ENCODE data around the gene MACROD1.

Gene MACROD1

DNA sequence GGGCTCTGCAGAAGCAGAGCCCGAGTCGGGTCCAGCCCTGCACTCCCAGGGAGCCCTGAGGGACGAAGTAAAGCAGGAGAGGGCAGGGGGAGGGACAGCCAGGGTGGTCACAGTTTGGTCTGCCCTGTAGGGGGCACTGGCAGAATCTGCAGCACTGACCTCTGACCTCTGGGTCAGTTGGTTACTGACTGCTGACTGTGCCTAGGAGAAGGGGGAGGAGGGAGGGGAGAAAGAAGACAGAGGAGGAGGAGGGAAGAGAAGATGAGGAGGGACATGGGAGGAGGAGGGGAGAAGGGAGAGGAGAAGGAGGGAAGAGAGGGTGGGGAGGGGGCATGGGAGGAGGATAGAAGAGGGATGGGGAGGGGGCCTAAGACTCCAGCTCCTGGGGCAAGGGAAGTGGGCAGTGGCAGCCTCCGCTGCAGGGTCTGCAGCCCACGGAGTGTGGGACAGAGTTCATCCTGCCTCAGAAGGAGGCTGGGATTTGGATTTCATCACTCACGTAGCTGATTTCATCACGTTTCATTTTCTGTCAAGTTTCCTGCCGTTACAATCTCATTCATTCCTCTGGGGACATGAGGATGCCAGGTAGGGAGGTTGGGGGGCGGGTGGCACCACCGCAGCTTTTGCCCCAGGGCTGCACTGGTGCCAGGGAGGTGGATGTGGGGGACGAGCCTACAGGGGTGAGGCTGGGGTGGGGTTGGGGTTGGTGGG, 75.0 kb downstream of the MACROD1 start:
- no peak for DNase-seq

DNA sequence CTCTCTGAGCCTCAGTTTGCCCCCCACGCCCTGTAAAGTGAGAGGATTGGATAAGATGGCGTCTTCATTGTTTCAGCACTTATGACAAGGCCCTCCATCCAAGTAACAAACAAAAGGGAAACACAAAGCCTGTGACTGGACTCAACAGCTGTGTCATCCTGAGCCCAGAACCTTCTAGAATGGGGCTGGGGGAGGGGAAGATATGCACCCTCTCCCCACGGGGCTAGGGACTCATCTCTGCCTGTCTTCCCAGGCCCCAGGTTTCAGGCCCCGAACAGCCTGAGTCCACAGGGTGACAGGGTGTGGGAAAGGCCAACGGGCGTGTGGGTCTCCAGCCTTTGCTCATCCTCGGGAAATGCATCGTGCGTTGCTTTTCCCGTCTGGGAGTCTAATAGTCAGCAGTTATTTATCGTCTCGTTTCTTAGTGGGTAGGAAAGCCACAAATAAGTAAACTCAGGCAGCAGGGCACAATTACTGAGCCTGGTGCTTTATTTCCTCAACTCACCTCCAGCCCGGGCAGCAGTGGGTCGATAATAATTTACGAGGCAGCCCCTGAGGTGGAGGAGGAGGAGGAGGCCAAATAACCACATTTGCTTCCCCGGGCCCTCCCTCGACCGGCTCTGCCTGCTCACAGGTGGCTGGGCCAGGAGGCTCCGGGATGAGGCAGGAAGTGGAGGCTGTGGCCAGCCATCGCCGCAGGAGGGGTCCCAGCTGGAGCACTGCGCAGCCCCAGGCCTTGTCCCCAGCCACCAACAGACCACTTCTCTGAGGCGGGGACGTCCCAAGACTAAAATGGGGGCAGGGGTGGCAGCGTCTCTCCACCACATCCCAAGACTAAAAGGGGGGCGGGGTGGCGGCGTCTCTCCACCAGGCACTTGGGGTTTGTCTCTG, 75.8 kb downstream of the MACROD1 start:
- peak in 3 of 14 donors; percentile 18 to 56 (median 20) for DNase-seq

DNA sequence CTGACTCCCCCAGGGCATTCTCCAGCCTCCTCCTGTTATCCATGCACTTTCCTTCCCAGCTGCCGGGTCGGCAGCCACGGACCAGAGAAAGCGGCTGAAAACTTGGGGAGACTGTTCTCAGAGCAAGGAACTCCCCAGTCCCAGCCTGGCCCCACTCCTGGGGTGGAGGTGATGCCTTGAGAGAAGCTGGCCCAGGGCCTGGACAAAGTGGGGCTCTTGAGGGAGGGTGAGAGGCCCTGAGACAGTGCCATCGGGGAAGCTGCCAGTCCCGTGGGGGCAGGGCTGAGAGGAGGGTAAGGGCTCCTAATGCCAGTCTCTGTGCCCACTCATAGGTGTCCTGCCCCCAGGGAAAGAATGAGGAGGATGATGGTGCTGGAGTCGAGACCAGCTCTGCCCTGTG, 76.4 kb downstream of the MACROD1 start:
- DNase-seq = peak in 3 of 14 donors; percentile 26 to 56 (median 46)

DNA sequence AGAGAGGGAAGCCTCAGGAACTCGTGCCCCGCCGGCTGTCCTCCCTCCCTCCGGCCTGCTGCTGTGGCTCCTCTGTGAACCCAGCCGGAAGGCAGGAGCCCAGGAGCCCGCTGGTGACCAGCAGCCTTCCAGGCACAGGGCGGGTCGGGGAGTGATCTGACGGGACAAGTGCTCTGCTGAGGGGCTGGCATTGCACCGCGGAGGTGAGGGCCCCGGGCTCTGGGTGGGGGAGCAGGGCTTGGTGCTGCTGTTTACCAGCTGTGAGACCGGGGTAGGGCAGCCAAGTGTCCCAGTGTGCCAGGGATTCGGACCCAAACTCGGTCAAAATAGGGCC, 76.9 kb downstream of the MACROD1 start:
- peak in 2 of 14 donors; percentile 27 to 28 for DNase-seq

DNA sequence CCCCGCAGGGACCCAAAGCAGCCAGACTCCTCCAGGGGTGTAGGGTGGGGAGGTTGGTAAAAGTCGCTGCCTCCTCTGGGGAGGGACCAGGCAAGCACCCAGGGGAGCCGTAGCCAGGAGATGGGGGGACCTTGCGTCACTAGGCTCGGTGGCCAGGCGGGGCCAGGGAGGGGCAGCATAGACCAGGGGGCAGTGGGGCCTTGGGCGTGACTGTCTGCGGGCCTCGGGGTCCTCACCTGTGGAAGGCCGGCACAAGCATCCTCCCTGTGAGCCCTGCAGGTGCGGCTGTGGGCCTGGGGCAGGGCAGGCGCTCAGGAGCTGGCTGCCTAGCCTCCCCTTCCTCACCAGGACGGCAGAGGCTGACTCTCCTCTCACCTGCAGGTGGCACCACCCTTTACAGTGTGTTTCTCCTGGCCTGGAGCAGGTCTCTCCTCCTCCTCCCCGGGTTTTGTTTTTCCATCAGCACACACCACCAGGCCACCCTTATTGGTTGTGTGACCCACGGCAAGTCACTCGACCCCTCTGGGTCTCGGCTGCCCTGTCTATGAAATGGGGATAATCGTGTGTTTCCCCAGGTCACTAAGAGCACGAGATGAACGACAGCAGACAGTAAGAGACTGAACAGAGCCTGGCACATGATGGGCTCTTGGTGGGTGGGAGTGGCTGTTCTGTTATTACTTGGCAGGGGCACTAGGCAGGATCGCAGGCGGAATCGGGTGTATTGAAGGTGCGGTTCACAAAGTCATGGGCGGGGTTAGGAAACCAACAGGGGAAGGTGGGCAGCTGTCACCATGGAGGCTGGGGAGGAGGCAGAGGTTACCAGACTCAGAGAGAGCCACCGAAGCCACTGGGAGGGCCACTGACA, 77.5 kb downstream of the MACROD1 start:
- peak in 2 of 14 donors; percentile 30 to 44 for DNase-seq

- peak in 6 of 14 donors; percentile 16 to 54 (median 33) for DNase-seq
Observed at GRCh38 chr11:64086258-64087123, 79.4 kb downstream of the MACROD1 start.

GRCh38 chr11:64085906-64086257, 80.0 kb downstream of the MACROD1 start:
- DNase-seq = no peak

- no peak for DNase-seq
Observed at GRCh38 chr11:64084951-64085710, 80.8 kb downstream of the MACROD1 start.

GRCh38 chr11:64084146-64084950, 81.6 kb downstream of the MACROD1 start:
- no peak for DNase-seq

DNA sequence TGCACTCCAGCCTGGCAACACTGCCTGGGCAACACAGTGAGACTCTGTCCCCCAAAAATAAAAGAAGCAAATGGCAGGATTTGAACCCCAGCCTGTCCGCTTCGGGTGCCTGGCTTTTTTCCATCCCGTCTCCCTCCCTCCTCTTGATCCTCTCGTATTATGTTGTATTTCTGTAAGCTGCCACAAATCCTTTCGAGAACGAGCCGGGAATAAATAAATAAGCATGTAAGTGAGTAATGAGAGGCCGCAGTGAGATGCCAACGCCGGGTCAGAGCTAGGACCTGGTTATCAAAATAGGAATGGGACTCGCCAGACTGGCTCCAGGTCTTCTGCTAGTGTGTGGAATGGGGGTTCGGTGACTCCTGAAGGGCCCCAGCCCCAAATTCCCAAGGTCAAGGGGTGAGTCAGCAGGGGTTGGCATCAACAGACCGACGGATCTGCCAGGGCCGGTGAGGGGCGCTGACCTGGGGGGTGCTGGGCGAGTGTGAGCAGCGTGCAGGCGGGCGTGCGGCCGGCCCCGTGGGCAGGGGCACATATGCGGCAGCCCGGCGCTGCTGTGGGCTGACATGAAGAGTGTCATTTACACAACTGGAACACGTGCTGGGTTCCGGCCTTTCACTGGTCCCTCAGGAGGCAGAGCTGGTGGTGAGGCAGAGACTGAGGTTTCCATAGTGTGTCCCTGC, 82.4 kb downstream of the MACROD1 start:
- DNase-seq = no peak

DNA sequence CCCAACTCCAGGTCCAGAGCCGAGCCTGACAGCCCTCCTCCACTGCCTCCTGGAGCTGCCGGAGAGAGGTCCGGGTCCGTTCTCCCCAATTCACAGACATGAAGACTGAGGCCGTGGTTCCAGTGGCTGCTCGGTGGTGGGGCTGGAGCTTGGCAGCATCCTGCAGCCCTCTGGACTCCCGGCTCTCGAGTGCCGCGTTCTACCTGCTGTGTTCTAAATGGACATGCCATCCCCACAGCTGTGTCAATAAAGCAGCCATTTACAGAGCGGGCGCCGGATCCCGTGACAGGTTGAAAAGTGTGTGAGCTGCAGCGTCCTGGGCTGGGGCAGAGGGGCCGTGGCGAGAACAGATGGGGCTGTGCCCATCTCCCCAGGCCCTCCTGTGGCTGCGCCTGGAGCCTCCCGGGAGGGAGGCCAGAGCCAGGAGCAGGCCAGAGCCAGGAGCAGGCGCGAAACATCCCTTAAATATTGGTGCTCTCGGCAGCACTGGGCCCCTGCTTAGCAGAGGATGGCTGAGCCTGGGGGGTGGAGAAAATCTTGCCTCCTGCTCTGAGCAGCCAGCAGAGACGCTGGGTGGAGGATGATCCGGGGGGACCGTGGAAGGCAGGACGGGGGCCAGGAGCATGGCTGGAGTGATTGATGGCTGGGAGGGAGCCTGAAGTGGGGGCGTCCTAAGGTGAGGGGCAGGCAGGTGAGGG, 84.0 kb downstream of the MACROD1 start:
- DNase-seq = no peak

DNA sequence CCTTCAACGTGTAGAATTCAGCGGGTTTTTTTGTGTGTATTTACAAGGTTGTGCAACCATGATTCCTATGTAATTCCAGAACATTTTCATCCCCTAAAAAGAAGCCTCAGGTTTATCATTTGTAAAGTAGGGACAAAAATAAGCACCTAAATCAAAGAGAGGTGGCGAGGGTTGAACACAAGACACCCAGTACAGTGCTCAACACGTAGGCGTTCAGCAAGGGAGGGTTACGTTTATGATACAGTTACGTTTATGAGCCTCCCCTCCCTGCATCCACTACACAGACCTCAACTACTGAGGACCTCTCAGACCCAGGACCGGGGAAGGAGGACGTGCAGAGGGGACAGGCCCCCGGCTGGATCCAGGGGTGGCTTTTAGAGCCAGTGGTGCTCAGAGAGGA, 85.5 kb downstream of the MACROD1 start:
- DNase-seq = no peak

- DNase-seq = no peak
Observed at GRCh38 chr11:64078905-64079304, 87.0 kb downstream of the MACROD1 start.

DNA sequence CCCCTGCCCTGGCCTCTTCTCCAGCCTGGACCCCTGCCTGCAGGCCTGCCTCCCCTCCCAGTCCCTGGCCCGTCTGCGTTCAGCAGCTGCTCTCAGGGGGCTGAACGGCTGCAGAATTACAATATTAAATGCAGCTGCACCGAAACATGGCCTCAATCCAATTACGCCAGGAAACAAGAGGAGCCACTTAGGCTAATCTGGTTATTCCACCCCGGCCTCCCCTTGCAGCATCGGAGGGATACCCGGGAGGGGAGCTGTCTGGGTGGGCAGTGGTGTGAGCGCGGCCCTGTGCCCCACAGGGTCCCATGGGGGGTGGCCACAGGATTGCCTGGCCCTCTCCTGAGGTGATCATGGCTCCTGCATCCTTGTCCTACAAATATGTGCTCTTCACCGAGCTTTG, 87.6 kb downstream of the MACROD1 start:
- DNase-seq = no peak

DNA sequence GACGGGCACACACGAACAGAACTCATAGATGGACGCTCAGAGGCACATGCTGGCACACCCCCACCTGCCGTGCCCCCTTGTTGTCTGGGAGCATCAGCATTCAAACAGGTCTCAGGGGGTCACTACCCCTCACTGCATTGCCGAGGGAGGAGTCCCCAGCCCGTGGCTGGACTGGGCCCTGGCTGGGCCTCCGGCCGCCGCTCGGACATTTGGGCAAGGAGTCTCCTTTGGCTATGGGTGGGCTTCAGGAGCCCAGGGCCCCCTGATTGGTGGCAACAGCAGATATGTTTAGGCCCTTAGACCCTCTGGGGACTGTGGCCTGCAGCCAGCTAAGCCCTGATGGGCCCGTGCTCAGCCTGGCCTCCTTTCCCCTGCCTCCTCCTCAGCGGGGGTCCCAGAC, 88.3 kb downstream of the MACROD1 start:
- no peak for DNase-seq

GRCh38 chr11:64076758-64077157, 89.2 kb downstream of the MACROD1 start:
- DNase-seq = no peak

GRCh38 chr11:64074239-64074638, 91.7 kb downstream of the MACROD1 start:
- no peak for DNase-seq

DNA sequence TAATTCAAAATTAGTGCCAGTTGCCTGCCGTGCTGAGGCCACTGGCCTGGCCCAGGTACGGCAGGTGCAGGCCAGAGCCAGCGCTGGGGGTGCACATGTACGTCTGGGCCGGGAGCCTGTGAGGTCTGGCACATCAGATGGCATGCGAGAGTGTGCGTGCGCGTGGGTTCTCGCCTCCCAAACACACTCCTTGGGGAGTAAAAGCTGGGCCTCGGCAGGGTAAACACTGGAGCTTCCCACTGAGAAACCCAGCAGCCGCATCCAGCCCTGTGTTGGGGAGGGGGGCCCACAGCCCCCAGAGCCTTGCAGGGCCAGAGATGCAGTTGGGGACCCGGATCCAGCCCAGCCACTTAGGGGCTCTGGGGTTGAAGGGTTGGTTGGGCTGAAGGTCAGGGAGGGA, 92.4 kb downstream of the MACROD1 start:
- DNase-seq = no peak

DNA sequence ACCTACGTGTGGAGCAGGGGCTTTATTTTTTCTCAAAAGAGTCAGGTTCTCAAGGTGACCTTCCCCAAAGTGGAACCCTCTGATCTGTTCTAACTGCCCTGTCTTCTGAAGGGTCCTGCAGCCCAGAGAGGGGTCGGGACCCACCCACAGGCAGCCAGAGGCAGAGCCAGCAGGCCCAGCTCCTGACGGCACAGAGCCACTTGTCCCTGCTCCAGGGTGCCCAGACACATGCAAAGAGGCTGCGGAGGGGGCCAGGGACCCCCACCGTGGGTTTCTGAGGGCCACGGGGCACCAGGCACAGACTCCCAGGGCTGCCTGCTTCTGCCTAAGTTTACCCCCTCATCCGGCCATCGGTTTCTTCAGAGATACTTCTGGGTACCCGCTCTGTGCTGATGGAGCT, 93.0 kb downstream of the MACROD1 start:
- DNase-seq = no peak

Data from C1 segment of cervical spinal cord (tissue), 14 donors.